Progenitor cell of endocrine pancreas (in vitro differentiated cells): ENCODE results near the gene CNTNAP4. TPM values are rescaled to one million over a fixed set of nuclear protein-coding genes. Genes with fewer than 3 reads are reported as not detected.

Source experiments
- DNase-seq: peaks from one replicate; pipeline ENCODE4 v3.0.0; 2021; ENCODE audit warnings: low spot score; ENCODE audit not compliant: unreplicated experiment
- H3K27ac Mint-ChIP-seq: 2 replicates; pipeline ENCODE4 v1.8.0; 2021; ENCODE audit warnings: mild to moderate bottlenecking, moderate library complexity, mixed read lengths
- H3K27me3 Mint-ChIP-seq: 2 replicates; pipeline ENCODE4 v1.8.0; 2021; ENCODE audit warnings: mixed read lengths
- H3K36me3 Mint-ChIP-seq: 2 replicates; pipeline ENCODE4 v1.8.0; 2022; ENCODE audit warnings: mixed read lengths; ENCODE audit not compliant: insufficient read depth
- H3K4me1 Mint-ChIP-seq: 2 replicates; pipeline ENCODE4 v1.8.0; 2021; ENCODE audit warnings: low read depth, mixed read lengths
- H3K4me3 Mint-ChIP-seq: 2 replicates; pipeline ENCODE4 v1.8.0; 2021; ENCODE audit warnings: low read depth, mild to moderate bottlenecking, moderate library complexity, mixed read lengths
- H3K9me3 Mint-ChIP-seq: 2 replicates; pipeline ENCODE4 v1.8.0; 2021; ENCODE audit warnings: low read depth, mixed read lengths
- total RNA-seq: library from RNA; stranded (reverse); gene quantifications from 2 replicates; pipeline ENCODE4 v1.2.1, GENCODE V29; 2021
- TF ChIP-seq, protein P1 (sequence below): fragments of 200-600 bp; sonication (generic); IDR thresholded peaks from one replicate; pipeline ENCODE4 v1.5.0; 2021; ENCODE audit warnings: antibody characterized with exemption, mild to moderate bottlenecking; ENCODE audit not compliant: unreplicated experiment

Gene CNTNAP4
- total RNA-seq, 1 donor from 2014 or later: 0.74 TPM

DNA sequence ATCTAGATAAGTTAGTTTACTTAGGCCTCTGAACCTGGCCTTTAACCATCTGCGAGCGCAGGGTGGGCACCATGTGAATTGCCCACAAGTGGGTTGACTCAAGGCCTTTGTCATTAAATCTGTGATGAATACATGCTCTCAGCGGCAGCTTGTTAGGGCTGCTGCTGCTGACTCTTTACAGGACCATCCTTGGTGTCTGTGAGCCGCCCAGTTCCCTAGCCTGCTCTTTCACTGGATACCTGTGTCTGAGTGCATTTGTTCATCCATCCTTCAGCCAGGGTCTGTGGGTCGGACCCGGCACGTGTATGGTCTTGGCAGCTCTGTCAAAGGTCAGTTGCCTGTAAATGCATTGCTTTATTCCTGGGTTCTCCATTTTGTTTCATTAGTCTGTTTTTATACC lies 321.3 kb downstream of the CNTNAP4 start:
- Mint-ChIP-seq H3K36me3 (no peaks in the 10 kb centered on the region), H3K27ac (no peak overlapping the region), H3K9me3 (peaks cover 7% of the 10 kb centered on the region), H3K4me3 (no peak overlapping the region), H3K4me1 (no peaks in the 10 kb centered on the region), H3K27me3 (no peaks in the 10 kb centered on the region)
- no peak for DNase-seq
- TF ChIP-seq, protein P1, sequence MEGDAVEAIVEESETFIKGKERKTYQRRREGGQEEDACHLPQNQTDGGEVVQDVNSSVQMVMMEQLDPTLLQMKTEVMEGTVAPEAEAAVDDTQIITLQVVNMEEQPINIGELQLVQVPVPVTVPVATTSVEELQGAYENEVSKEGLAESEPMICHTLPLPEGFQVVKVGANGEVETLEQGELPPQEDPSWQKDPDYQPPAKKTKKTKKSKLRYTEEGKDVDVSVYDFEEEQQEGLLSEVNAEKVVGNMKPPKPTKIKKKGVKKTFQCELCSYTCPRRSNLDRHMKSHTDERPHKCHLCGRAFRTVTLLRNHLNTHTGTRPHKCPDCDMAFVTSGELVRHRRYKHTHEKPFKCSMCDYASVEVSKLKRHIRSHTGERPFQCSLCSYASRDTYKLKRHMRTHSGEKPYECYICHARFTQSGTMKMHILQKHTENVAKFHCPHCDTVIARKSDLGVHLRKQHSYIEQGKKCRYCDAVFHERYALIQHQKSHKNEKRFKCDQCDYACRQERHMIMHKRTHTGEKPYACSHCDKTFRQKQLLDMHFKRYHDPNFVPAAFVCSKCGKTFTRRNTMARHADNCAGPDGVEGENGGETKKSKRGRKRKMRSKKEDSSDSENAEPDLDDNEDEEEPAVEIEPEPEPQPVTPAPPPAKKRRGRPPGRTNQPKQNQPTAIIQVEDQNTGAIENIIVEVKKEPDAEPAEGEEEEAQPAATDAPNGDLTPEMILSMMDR: no peak

- Mint-ChIP-seq H3K4me3 (no peak overlapping the region), H3K27me3 (no peaks in the 10 kb centered on the region), H3K9me3 (no peaks in the 10 kb centered on the region), H3K4me1 (no peaks in the 10 kb centered on the region), H3K27ac (no peak overlapping the region), H3K36me3 (no peaks in the 10 kb centered on the region)
- DNase-seq: no peak
- TF ChIP-seq, protein P1: no peak
Observed at GRCh38 chr16:76607317-76607716, 330.1 kb downstream of the CNTNAP4 start.
